ENCODE measurements around the gene NAPSA.
A peak's percentile ranks its signal among the peaks of the same experiment; 100 is the strongest.

NAPSA gene

DNA sequence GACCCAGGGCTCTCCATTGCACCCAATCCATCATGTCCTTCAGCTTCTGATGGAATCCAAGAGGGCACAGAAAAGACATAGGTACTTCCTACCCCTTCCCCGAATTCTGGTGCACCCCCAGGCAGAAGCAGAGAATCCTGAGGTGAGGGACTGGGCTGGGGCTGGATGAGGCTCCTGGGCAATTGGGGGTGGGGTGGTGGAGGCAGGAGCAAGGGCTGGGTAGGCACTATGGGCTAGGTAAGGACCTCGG, 33.5 kb downstream of the NAPSA start:
- H3K4me3 ChIP-seq (ENCODE audit: low read depth, low read length), result peak overlapping the region; percentile 25

DNA sequence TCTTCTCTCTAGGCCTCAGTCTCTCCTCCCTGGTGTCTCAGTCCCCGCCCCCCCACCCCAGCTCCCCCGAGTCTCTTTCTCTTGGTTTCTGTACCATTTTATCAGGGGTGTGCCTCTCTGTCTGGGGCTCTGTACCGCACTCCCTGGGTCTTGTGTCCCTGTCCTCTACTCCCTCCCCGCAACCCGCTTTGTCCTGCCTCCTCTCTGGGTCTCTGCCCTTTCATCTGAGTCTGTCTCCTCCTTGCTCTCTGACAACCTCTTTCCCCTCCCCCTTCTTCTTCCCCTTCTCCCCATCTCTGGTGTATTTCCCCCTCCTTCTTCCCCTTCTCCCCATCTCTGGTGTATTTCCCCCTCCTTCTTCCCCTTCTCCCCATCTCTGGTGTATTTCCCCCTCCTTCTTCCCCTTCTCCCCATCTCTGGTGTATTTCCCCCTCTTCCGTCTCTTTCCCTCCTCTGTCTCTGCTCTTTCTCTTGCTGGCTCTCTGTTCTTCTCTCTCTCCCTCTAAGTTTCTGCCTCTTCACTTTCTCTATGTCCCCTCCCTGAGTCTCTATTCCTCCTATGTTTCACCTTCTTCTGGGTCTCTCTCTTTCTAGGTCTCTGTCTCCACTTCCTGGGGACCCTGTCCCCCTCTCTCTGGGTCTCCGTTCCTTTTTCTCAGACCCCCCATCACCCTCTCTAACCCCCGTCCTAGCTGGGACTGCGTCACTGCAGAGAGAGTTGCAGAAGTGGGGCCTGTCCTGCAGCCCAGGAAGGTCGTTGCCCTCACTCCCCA, 34.0 kb downstream of the NAPSA start:
- H3K4me3 ChIP-seq (ENCODE audit: low read depth, low read length), result peak overlapping the region; percentile 57

DNA sequence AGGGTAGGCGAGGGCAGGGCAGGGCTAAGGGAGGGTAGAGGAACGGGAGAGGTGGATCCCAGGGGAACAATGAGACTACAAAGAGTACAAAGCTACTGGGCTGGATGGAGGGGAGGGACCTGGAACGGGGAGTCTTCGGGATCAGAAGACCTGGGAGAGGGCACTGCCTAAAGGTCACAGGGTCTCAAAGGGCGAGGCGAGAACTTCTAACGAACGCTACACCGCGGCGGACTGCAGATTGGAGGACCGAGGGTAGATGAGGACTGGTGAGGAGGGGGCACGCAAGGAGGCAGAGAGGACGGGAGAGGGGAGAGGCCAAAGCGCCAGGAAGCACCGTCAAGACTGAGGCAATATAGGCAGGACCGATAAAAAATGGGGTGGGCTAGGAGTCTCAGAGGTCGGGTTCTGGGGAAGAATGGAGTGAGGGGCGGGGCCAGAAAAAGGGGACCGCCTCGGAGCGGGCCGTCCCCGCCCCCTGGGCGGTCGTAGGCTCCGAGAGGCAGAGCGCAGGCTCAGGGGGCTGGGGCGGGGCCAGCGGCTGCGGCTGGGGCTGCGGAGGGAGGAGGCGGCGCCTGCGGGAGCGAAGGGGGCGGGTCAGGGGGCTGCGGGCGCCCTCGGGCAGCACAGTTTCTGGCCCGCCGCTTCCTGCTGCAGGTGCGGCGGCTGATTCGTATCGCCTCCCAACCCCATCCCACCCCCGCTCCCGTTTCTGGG, 34.9 kb downstream of the NAPSA start:
- H3K4me3 ChIP-seq (ENCODE audit: low read depth, low read length), result peak overlapping the region; percentile 57

DNA sequence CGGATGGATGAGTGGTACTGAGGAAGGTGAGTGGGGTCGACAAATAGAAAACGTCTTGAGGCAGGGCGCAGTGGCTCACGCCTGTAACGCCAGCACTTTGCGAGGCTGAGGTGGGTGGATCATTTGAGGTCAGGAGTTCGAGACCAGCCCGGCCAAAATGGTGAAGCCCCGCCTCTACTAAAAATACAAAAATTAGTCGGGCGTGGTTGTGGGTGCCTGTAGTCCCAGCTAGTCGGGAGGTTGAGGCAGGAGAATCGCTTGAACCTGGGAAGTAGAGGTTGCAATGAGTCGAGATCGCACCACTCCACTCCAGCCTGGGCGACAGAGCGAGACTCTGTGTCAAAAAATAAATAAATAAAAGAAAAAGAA, 35.5 kb downstream of the NAPSA start:
- peak overlapping the region; percentile 50 for H3K4me3 ChIP-seq (ENCODE audit: low read depth, low read length)

DNA sequence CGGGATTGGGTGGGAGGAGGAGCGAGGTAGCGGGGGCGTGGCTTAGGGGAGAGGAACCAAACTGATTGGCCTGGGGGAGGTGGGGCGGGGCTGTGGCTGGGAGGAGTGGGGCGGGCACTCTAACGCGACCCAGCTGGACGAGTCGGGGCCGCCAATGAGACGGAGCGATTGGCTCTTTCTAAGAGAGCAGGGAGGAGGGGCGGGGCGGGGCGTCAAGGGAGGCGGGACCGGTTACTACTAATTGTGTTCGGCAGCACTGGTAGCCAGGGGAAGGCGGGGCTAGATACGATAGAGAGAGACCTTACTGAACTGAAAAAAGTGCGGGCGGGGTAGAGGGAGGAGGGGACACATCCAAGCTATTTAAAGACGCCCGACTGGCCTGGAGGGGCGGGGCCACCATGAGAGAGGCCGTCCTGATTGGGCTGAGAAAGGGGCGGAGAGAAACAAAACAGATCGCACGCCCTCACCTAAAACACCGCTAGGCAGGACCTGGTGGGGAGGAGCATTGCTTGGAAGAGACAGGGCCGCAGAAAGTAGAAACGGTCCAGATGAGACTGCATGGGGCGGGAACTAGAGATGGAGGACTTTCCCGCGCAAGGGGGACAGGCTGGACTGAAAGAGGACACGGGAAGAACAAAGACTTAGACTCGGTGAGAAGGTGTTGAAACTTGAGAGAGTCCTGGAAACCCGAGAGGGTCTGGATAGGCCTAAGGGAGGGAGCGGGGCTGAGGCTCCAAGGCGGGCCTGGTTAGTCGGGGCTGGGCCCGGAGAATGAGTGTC, 36.1 kb downstream of the NAPSA start, which contains the start of gene KCNC3:
KCNC3 (minus strand) TSS at position 232 of the 780 bp plus-strand sequence. CDS start 295 bp downstream, outside the sequence.
- H3K4me3 ChIP-seq (ENCODE audit: low read depth, low read length), result peak within 1 kb of the TSS; percentile 50

DNA sequence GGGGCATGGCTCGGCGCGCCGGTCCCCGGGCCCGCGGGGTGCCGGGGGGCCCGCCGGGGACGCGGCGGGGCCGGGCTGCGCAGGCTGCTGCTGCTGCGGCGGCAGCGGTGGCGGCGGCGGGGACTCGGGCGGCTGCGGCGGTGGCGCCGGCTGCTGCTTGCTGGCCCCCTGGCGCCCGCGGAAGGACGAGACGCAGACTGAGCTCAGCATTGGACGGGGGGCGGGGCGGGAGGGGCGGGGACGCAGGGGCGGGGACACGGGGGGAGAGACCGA, 36.6 kb downstream of the NAPSA start:
- no peak overlapping the region for H3K4me3 ChIP-seq (ENCODE audit: low read depth, low read length)

DNA sequence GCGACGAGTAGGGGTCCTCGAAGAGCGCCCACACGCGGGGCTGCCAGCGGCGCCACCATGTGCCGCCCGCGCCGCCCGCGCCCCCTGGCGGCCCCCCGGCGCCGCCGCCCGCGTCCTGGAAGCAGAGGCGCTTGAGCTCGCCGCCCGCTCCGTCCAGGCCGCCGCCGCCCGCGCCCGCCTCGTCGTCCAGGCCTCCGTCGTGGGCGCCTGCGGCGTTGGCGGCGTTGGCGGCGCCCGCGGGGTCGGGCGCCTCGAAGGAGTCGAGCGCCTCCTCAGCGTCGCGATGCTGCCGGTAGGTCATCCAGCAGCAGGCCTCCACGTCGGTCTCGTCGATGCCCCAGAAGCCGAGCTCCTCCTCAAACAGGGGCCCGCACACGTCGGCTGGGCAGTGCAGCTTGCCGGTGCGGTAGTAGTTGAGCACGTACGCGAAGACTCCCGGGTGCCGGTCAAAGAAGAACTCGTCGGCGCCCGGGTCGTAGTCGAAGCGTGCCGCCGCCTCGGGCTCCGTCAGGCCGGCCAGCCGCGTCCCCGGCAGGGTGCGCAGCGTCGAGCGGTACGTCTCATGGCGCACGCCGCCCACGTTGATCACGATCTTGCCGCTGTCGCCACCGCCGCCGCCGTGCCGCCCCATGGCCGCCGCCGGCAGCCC, 37.1 kb downstream of the NAPSA start:
- H3K4me3 ChIP-seq (ENCODE audit: low read depth, low read length), result peak overlapping the region; percentile 43

DNA sequence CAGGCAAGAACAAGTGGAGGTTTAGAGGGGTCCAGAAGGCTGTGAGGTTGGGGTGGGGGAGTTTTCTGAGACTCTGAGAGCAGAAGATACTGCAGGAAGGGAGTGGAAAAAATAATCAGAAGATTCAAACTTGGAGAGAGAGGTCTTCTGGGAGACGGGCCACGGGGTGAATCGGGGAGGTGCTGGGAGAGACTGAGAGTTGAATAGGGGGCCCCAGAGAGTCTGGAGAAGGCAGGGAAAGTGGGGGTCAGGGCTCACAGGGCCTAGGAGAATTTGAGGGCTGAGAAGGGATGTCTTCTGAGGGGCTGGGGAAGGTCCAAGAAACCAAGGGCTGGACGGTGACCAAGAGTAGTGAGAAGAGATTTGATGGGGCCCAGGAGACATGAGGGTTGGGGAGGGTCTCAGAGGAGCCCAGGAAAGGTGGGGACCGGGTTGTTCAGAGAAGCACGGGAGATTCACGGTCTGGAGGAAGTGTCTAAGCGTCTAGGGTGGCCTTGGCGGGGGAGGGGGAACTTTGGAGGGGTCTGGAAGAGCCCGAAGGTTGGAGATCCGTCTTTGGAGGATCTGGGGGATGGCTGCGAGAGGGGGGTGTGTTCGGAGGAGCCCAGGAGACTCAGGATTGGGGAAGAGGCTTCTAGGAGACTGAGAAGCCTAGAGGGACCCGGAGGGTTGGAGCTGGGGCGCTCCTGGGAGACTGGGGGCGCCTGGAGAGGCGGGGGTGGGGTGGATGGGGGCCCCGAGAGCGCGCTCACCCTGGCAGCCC, 37.8 kb downstream of the NAPSA start:
- H3K4me3 ChIP-seq (ENCODE audit: low read depth, low read length), result no peak overlapping the region

DNA sequence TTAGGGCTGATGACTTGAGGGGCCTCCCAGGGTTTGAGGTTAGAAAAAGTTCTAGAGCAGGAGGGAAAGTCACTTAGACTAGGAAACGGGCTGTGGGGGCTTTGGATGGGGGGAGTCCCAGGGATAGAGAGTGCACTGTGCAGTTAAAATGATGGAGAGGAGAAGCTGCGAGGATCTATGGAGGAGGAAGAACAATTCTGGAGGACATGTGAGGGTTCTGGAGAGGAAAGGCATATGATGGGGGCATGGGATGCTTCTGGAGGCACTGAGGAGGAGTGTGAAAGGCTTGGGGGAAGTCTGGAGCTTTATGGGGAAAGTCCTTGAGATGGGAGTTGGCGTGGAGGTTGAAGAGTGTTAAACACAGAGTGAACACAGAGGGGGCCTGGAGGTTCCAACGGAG, 38.4 kb downstream of the NAPSA start:
- H3K4me3 ChIP-seq (ENCODE audit: low read depth, low read length), result no peak overlapping the region

DNA sequence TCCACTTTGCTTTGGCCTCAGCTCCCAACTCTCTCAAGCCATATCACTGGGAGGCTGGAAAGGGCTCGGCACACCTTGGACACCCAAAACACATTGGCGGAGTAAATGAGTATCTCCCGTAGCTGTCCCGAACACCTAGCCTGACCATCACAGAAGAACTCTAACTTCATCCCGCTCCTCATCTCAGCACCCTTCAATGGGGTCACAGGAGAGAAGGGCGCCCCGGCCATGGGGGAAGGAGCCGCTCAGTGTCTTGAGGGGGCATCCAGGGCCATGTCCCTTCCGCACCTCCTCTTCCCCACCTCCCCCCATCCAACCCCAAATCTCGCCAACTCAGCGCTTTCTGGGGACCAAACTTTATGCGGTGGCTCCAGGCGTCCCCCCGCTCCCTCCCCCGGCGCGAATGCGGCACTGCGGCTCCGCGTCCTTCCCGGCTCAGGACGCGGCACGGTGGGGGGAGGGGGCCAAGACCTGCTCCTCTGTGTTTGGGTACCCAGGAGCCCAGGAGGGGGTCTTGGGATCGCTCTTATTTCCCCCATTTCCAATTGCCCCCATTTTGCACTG, 39.3 kb downstream of the NAPSA start:
- H3K4me3 ChIP-seq (ENCODE audit: low read depth, low read length), result peak overlapping the region; percentile 57

DNA sequence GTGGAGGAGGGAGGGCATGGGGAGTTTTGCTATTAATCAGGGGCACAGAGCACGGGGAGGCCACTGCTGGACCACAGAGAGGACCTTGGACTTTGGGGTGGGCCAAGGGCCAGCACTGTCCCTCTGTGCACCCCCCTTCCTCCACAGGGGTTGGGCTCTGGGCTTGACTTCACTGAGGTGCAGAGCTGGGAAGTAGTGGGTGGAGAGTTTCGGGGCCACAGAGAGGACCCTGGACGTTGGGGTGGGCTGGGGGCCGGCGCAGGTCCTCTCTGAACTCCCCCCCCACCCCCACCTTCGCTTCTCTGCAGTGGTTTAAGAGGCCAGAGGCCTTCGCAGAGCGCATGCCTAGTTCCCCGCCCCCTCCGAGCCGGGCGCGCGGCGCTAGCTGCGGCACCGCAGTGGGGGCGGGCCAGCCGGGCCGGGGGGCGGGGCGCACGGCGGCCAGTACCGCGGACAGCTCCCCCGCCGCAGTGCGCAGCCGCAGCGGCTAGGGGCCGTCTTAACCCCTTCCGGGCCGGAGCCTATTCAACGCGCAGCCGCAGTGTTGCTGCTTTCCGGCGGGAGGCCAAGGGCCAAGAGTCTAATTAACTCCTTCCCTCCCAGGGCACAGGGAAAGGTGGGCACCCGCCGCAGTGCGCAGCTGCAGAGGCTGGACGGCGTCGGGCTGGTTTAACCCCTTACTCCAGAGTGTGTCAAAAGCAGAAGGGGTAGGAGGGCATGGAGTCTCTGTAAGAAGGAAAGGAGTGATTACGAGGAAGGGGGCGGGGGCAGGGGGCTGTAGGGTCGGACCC, 39.9 kb downstream of the NAPSA start:
- H3K4me3 ChIP-seq (ENCODE audit: low read depth, low read length), result peak overlapping the region; percentile 57

DNA sequence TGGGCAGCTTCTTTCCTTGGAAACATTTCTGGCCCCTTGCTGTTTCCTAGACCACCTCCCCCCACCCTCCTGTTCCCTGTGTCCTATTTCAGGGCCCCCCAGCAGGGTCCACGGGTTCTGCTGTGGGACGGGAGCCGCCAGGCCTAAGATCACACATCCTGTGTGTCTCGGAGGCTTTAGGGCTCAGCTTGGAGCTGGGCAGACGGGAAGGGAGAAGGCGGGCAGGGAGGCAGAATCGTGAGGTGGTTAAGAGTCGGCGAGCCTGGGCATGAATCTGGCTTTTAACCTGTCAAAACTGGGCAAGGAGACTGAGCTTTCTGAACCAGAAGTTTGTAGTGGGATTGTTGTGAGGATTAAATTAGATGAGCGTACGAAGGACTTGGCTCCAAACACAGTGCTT, 41.1 kb downstream of the NAPSA start:
- no peak overlapping the region for H3K4me3 ChIP-seq (ENCODE audit: low read depth, low read length)

DNA sequence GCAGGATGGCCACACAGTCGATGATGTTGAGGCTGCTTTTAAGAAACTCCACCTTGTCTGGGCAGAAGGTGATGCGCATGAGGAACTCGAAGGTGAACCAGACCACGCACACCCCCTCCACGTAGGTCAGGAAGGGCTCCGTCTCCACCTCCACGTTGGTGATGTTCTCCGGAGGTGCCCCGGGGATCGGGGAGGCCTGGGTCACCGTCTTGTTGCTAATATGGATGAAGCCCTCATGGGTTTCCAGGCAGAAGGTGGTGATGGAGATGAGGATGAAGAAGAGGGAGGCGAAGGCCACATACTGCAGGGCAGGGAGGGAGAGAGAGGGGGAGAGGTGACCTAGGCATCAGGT, 41.7 kb downstream of the NAPSA start:
- H3K4me3 ChIP-seq (ENCODE audit: low read depth, low read length), result no peak overlapping the region

DNA sequence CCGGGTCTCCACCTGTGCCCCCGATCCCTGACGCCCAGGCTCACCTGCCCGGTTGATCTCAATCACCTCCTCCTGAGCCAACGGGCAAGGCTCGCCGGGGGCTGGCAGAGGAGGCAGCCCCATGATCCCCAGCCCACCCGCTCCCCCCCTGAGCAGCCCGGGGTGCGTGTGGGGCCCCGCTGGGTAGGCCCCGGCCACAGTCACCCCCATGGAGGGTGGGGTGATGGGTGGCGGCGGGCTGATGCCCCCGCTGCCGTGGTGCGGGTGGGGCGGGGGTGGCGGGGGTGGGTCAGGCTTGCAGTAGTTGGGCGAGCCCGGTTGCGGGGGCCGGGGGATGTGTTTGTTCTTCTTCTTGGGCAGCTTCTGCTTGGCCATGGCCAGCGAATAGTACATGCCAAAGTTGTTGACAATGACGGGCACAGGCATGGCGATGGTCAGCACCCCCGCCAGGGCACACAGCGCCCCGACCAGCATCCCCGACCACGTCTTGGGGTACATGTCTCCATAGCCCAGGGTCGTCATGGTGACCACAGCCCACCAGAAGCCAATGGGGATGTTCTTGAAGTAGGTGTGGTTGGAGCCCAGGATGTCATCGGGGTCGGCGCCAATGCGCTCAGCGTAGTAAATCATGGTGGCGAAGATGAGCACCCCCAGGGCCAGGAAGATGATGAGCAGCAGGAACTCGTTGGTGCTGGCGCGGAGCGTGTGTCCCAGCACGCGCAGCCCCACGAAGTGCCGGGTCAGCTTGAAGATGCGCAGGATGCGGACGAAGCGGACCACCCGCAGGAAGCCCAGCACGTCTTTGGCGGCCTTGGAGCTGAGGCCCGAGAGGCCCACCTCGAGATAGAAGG, 42.3 kb downstream of the NAPSA start:
- H3K4me3 ChIP-seq (ENCODE audit: low read depth, low read length), result no peak overlapping the region

DNA sequence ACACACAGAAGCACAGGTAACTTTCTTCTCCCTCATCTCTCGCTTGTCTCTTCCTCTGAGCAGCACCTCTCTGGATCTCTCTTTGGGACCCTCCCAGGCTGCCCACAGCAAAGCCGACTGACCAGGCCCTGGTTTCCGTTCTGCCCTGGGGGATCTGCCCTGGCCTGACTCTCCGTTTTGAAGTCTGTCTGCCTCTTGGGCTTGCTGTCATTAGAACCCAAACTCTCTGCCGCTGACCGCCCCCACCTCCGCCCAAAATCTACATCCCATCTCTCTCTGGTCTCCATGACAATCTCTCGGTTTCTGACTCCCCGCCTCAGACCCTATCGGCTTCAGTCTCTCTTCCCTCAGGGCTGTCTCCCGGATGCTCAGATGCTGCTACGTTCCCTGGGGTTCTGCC, 43.2 kb downstream of the NAPSA start:
- H3K4me3 ChIP-seq (ENCODE audit: low read depth, low read length), result no peak overlapping the region

DNA sequence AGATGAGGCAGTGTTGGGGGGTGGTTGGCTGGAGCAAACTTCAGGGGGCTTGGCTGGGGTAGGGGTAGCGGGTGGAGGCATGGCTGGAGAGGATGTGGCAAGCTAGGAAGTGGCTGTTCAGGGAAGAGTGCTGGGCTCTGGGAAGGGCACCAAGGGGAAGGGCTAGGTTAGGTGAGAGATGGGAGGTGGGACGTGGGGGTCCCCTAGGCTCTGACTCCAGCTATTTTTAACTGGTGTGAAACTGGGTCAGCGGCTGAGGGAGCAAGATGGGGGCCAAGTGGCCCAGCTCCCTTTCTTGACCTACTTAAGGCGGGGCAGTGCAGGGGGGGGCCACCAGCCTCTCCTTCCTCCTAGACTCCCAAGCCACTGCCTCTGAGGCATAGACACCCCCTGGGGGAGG, 43.6 kb downstream of the NAPSA start:
- no peak overlapping the region for H3K4me3 ChIP-seq (ENCODE audit: low read depth, low read length)

DNA sequence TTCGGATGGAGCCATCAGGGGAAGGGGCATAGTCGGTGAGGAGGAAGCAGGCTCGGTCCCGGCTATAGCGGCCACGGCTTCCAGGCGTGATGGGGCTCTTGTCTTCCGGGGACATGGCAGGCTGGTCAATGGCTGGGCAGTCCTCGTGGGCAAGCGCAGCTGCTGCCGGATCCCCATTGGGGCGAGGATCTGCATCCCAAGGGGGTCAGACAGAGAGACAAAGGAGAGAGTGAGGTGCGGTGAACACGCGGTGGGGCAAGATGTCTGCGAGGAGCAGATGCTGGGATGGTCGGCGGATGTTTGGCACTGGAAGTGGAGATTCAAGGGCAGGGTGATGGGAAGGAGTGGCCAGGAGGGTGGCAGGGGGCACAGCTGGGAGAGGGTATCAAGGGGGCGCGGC, 44.8 kb downstream of the NAPSA start:
- no peak overlapping the region for H3K4me3 ChIP-seq (ENCODE audit: low read depth, low read length)

DNA sequence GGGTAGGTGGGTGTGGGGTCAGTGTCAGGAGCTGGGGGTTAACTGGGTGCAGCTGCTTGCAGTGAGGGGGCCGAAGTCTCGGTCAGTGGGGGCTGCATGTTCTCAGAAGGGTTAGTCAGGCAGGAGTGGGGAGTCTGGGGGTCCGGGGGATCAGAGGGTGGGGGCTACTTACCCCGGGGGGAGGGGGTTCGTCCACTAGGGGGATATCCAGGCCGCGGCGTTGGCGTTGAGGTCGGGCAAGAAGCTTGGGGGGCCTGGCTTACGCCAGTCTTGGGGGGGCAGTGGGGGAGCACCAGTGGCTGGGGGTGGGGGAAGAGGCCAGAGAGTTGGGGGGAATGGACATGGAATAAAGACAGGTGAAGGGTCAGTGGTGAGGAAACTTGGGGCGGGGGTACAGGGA, 45.4 kb downstream of the NAPSA start:
- no peak overlapping the region for H3K4me3 ChIP-seq (ENCODE audit: low read depth, low read length)

DNA sequence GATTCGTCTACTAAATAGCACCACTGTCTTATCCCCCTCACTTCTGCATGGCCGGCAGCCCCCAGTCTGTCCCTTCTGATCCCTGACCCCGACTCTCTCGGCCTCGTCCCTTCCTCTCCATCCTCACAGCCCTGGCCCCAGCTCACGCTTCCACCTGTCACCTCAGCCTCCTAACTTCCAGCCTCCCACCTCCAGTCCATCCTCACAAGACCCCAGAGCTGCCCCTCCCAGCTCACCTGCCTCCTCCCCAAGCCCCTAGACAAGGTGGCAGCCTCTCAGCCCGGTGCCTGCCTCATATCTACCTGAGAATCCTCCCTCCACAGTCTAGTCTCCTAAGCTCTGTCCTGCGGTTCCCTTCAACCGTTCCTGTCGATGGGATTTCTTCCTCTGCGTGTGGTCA, 46.3 kb downstream of the NAPSA start:
- H3K4me3 ChIP-seq (ENCODE audit: low read depth, low read length), result no peak overlapping the region
